Stimulated activated CD4-positive, alpha-beta T cell treated with anti-CD3 and anti-CD28 coated beads, Interleukin-4, amount 100 ng/mL, for 1 hour (primary cell): ENCODE results near the gene CDC42EP5.
"Not testable (repeated sequence)": the region's sequence is repeated elsewhere in the genome, so short reads cannot be mapped to it uniquely, and the experiment has no call there.

ENCODE experiments used
- DNase-seq: peaks from one replicate; pipeline ENCODE4 v3.0.0-alpha.2; 2020

CDC42EP5 gene

DNA sequence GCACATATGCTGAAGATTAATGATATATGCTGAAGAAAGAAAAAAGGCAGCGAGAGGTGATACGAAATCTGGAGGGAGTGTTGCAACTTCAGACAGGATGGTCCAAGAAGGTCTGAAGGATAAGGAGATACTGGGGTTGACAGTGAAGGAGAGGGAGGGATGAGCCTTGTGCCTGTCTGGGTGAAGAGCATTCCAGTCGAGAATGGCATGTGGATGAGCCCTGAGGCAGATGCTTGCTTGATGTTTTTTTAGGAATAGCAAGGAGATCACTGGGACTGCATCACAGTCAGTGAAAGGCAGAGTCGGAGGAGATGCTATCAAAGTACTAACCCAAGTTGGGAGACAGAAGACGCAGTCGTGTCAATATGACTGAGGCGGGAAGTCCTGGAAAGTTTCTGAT lies 16.2 kb upstream of the CDC42EP5 start:
- DNase-seq: no peak

DNA sequence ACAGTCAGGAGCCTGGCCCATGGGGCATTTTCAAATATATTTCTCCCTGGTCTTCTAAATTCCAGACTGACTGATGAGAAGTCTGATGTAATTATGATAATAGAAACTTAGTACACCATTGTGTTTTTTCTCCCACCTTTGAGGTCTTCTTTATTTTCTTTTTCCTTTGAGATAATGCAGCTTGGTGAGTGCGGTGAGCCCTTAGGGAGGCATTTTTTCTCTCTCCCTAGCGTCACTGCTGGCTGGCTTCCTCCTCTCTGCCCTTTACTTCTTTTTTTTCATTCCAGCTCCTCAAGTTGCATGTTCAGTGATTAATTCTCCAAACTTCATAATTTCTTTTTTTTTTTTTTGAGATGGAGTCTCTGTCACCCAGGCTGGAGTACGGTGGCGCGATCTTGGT lies 12.8 kb upstream of the CDC42EP5 start:
- no peak for DNase-seq

DNA sequence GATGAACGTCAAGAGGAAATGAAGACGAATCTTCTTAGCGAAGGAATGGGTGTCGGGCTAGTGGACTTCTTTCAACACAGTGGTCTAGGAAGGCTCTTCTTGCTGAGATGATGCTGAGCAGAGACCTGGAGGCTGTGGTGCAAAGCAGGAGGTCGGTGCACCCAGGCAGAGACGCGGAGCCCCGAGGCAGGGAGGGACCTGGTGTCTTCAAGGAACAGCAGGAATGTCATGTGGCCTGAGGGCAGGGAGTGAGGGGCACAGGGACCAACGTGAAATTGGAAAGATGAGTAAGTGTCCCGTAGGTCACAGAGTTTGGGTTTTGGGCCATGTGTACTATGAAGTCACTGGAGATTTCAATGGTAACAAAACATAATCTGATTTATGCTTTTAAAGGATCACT lies 11.4 kb upstream of the CDC42EP5 start:
- no peak for DNase-seq

DNA sequence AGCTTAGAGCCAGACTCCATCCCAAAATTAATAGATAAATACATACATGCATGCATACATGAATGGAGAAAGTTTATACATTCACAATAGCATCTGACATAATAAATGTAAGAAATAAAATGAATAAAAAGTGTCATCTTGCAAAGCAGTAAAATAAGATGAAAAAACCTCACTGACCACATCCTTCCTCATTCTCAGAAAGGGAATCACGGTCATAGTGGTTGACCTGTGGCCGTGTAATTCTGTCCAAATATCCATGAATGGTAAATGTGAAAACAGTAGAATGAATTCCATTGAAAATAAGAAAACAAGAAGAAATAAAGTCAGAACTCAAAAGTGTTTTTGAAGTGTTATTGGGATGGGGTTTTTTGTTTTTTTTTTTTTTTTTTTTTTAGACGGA lies 9.8 kb upstream of the CDC42EP5 start:
- DNase-seq: no peak

DNA sequence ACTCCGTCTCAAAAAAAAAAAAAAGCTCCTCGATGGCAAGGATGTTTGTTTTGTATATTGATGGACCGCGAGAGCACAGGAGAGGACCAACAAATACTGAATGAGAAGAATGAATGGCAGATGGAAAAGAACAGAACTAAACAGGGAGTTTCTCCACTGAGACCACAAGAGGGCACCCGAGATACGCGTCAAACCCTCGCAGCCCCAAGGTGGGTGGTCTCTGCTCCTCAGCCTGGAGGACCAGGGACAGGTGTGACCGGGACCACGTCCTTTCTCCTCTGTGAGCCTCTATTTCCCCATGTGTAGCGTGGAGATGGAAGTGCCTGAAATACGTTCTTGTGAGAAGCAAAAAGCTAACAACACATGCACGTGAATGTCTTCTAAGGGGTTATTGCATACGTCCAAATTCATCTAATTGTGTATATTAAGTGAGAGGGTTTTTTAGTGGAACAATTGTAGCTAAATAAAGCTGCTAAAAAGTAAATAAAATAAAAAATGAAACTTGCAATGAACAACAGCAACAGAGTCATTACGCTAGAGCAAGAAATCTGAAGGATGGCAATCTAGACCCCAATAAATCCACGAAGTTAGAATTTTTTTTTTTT lies 8.3 kb upstream of the CDC42EP5 start:
- DNase-seq: no peak

DNA sequence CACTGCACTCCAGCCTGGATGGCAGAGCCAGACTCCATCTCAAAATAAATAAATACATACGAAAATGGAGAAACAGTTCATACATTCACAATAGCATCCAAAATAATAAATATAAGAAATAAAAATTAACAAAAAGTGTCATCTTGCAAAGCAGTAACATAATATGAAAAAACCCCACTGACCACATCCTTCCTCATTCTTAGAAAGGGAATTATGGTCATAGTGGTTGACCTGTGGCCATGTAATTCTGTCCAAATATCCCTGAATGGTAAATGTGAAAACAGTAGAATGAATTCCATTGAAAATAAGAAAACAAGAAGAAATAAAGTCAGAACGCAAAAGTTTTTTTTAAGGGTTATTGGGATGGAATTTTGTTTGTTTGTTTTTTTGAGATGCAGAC lies 7.0 kb upstream of the CDC42EP5 start:
- DNase-seq: no peak

DNA sequence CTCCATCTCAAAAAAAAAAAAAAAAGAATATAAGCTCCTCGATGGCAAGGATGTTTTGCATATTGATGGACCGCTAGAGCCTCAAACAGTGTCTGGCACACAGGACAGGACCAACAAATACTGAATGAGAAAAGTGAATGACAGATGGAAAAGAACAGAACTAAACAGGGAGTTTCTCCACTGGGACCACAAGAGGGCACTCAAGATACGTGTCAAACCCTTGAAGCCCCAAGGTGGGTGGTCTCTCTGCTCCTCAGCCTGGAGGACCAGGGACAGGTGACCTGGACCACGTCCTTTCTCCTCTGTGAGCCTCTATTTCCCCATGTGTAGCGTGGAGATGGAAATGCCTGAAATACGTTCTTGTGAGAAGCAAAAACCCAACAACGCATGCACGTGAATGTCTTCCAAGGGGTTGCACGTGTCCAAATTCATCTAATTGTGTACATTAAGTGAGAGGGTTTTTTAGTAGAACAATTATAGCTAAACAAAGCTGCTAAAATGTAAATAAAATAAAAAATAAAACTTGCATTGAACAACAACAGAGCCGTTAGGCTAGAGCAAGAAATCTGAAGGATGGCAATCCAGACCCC lies 5.7 kb upstream of the CDC42EP5 start:
- no peak for DNase-seq

DNA sequence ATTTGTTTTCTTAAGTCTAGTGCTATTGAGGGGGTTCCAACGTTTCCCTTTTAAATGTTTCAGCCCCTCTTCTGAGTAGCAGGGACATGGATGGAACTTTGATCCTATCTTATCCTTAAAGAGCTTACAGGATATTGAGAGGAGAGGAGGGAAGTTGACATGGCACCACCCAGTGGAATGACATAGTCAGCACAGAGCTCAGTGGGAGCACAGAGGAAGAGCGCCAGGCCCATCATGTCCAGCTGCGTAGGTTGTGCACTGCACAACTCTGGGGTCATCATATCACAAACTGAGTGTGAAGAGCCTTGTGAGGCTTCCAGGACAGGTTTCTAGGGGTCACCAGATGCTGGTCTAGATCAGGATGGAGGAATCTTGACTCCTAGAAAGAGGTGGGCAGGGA lies 4.6 kb upstream of the CDC42EP5 start:
- DNase-seq: no peak

DNA sequence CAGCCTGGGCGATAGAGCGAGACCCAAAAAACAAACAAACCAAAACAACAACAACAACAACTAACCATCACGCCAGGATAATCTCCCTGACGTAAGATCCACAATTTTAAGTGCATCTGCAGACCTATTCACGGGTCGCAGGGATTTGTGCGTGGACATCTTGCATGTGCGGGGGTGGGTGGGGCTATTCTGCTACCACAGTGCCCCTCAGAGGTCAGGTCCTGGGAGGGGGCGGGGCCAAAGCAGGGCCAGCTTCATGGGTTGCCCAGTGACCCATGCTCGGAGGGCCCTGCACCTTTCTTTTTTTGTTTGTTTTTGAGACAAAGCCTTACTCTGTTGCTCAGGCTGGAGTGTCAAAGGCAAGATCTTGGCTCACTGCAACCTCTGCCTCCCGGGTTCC lies 2.6 kb upstream of the CDC42EP5 start:
- no peak for DNase-seq

DNA sequence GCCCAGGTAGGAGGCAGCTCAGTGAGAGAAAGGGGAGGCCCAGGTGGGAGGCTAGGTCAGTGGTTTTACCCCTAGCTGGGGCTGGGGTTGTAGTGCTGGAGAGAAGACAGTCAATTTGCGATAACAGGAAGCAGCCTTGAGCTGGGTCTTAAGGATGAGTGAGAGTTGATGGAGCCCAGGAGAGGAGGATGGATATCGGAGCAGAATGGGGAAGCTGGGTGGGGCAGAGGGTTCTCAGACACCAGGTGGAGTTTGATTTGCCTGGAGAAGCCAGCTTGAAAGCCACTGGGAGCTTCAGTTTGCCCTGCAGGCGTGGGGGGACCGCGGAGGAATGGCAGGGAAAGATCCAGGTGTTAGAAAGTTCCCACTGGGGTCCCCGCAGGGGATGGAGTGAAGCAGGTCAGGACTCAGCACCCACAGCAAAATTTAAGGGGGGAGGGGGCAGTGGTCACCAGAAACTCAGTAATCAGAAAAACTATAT lies 836 bp upstream of the CDC42EP5 start:
- DNase-seq: no peak

DNA sequence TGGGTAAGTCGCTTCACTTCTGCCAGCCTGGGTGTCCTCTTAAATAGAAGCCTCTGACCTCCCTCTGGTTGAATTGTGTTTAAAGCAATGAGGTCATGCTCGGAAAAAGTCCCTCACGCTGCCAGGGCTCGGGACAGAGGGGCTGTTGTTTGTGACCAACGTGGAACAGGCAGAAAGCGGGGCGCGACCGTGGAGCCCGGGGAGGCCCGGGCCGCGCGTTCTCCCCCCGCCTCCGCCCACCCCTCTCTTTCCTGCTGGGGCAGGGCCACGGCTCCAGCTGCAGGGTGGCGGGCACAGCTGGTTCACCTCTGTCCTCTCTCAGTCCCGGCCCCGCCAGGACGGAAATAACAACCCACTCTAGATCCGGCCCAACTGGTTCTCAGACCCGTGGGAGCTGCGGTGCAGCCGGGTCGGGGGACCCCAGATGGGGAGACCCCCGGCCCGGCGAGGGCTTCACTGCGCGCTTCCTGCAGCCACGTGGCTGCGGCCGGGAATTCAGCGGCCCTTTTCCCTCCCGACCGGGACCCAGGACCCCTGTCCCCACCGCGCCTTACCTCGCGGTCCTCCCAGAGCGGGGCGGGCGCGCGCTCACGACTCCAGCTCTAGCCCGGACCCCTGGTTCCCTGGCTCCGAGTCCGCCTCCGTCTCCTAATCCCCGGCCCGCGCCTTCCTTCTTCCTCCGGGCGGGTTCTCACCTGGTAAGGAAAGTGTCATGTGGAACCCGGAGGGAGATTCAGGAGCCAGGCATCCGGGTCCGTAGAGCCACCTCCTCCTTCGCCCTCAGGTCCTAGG lies 1.9 kb downstream of the CDC42EP5 start:
- no peak for DNase-seq

DNA sequence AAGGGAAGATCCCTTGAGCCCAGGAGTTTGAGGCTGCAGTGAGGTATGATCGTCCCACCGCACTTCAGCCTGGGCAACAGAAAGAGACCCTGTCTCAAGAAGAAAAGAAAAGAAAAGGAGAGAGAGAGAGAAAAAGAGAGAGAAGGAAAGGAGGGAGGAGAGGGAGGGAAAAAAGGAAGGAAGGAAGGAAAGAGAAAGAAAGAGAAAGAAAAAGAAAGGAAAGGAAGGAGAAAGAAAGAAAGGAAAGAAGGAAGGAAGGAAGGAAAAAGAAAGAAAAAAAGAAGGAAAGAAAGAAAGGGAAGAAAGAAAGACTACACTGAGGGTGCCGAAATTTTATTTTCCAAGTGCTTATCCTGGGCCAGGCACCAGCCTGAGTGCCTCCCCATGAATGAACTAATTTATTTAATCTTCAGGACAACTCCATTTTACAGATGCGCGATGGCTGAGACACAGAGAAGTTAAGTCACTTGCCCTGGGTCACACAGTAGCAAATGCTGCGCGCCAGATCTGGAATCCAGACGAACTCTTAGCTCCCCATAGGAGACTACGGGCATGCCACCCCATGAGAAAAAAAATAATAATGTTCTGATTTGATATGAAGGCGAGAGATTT lies 2.7 kb downstream of the CDC42EP5 start:
- DNase-seq: no peak

DNA sequence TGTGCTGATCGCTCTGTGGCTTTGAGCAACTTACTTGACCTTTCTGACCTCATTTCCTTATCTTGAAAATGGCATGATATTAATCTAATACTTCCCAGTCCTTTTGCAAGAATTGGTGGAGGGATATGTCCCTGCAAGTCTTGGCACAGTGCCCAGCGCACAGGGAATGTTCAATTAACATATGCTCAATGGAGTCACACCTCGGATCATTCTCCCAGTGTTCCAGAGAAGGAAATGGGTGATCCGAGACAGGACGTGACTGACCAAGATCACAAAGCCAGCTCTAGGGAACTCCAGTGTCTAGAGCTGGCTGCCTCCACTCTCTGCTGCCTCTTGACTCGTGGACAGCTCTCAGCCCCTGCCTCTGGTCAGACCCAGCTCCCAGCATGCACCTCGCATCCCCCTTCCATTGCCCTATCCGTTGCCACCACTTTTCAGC lies 3.6 kb downstream of the CDC42EP5 start:
- DNase-seq: no peak

DNA sequence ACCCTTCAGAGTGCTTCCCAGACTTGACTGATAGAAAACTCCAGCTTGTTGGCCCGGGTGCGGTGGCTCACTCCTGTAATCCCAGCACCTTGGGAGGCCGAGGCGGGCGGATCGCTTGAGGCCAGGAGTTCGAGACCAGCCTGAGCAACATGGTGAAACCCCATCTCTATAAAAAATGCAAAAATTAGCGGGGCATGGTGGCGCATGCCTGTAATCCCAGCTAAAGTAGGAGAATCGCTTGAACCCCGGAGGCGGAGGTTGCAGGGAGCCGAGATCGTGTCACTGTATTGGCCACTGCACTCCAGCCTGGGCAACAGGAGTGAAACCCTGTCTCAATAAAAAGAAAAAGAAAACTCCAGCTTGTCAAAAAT lies 7.0 kb downstream of the CDC42EP5 start:
- DNase-seq: not testable (repeated sequence)

DNA sequence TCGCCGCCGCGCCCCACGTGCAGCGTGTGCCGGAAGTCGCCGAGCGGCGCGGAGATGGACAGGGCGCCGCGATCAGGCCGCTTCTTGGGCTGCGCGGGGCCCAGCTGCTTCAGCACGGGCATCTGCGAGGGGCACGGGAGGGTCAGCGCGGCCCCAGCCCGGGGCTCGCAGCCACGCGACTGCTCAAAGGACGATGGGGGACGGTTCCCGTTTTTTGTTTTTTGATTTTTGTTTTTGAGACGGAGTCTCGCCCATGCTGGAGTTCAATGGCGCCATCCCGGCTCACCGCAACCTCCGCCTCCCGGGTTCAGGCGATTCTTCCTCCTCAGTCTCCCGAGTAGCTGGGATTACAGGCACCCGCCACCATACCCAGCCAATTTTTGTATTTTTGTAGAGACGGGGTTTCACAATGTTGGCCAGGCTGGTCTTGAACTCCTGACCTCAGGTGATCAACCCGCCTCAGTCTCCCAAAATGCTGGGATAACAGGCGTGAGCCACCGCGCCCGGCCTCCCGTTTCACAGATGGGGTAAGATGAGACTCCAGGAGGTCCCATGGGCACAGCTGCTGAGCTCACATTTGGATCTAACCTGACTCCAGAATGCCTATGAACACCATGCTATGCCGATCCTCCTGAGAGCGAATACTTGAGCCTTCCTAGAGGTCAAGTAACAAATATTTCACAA lies 7.5 kb downstream of the CDC42EP5 start:
- DNase-seq: no peak

DNA sequence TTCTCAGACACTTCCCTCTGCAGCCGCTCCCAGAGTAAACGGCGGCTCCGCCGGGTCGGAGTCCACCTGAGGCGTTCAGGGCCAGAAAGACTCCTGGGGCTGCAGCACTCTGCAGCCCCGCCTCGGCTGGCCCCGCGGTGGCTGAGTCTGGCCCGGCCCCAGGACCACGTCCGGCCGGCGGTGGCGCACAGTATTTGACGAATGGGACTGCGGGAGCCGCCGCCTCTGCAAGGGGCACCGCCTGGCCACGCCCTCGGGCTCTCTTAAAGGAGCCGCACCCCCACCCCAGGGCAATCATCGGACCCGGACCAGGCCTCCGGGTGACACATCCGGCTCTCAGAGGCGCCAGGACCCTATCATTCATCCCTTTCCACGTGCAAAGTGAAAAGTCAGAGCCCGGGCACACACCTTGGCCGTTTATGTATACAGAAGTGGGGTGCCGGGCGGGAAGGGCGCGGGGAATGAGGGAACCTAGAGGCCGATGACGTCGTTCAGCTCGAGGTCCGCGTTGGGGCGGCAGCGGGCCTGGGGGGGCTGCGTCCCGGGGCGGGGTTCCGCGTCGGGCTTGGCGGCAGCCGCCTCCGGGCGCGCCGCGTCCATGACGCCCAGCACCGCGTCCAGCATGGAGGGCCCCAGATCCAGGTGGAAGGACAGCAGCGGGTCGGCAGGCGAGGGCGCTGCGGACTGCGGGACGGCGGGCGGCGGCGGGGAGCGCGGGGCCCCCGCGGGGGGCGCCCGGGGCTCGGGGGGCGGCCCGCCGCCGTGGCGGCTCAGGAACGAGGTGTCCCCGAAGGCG lies 8.3 kb downstream of the CDC42EP5 start:
- peak; percentile 76 for DNase-seq

DNA sequence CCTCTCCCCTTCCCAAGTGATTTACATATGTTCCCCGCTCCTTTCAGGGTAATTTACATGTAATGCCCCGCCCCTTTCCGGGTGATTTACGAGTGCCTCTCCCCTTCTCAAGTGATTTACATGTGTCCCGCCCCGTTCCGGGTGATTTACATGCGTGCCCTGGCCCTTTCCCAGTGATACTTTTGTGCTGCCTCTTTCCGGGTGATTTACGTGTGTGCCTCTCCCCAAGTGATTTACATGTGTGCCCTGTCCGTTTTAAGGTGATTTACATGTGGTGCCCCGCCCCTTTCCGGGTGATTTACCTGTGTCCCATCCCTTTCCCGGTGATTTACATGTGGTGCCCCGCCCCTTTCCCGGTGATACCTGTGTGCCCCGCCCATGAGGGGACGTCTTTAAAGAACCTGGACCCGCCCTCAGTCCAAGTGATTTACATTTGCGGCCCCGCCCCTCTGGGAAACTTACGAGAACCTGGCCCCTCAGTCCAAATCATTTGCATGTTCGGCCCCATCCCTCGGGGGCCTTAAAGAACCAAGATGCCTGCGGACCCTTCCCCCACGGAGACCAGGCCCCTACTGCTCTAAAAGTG lies 9.0 kb downstream of the CDC42EP5 start:
- peak; percentile 80 for DNase-seq

DNA sequence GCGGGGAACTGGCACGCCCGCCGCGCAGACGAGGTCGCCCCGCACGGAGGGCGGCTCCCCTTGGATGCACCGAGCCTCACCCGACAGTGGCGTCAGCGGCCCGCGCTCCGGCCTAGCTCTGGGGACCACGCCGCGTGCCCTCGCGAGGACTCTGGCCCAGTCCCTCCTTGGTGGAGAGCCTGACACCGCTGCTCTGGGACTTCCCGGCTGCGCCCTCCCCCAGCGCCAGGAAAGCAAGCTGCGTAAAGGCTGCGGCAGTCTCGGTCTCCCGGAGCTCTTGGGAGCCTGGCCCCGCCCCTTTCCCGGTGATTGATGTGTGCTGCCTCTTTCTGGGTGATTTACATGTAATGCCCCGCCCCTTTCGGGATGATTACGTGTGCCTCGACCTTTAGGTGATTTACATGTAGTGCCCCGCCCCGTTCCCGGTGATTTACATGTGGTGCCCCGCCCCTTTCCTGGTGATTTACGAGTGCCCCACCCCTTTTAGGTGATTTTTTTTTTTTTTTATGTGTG lies 9.5 kb downstream of the CDC42EP5 start, which contains the start of gene LENG9:
Gene LENG9 (minus strand): TSS at position 248 of the 513 bp plus-strand sequence. CDS start 252 bp downstream, outside the sequence.
- peak; percentile 96 for DNase-seq

DNA sequence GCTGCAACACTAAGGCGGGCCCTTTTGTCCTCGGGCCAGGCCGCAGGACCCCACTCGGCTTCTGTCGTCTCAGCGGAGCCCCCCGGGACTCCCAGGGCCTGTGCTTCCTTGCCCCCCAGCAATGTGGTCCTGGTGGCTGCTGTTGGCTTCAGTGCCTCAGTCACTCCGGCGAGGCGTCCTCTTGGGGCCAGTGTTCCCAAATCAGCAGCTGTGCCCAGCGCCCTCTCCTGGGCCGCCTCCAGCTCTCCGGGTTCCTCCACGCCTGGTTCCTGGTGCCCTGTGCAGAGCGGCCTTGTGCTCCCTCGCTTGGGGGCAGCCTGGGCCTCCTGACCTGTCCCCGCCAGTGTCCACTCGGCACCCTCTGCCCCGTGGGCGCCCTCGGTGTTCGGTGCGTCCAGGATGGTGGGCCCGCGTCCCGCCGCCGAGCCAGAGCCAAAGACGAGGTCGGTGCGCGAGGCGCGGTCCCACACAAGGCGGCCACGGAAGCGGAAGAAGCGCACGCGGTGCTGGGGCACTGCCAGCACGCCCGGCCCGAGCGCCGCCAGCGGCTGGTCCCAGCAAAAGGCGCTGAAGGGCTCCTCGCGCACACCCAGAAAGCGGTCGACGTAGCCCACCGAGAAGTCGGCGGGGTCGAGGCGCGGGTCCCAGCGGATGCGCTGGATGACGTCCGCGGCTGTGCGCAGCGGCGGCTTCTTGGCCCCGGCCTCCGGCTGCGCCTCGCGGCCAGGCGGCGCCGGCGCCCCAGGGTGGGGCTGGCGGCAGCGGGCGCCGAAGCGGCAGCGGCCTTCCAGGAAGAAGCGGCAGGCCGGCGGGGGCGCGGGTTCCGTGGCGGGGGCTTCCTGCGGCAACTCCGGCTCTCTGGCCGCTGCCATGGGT lies 10.2 kb downstream of the CDC42EP5 start:
- peak; percentile 65 for DNase-seq

DNA sequence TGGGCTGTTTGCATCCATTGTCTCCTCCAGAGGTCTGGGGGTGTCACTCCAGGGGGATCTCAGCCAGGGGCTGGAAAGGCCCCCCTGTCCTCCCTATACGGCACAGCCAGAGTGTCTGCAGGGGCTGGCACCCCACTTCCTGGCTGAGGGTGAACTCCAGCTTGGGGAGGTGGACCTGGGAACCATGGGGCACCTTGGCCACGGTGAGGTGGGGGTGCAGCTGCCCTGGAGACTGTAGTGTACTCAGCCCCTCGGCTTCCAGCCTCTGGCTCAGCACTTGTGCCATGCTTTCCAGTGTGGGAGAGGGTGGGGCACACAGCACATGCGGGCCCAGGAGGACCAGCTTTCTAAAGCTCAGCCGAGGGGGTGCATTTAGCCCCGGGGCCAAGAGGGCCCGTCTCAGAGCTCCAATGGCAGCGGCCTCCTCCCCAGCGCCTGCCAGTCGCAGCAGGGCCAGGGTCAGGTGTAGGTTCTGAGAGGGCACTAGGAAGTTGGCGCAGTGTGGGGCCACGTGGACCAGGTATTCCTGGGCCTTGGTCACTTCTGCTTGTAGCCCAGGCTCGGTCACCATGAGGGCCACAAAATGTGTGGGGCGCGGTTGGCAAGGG lies 10.9 kb downstream of the CDC42EP5 start:
- no peak for DNase-seq
